SU-DHL-6 (cell line): ENCODE results near the gene C3orf70.

Source experiments
- H2AFZ ChIP-seq: fragments of 200-600 bp; sonication (generic); 2 replicates; pipeline ENCODE4 v1.6.1; 2014; ENCODE audit warnings: low read depth, mild to moderate bottlenecking, moderate library complexity, mixed read lengths, antibody characterized with exemption, low read length; ENCODE audit not compliant: severe bottlenecking
- H3F3A ChIP-seq: fragments of 200-600 bp; shearing (Covaris generic); 2 replicates; pipeline ENCODE4 v1.6.0; 2016; ENCODE audit warnings: antibody characterized with exemption, mild to moderate bottlenecking; ENCODE audit not compliant: insufficient read depth
- H3K27ac ChIP-seq: fragments of 200-600 bp; sonication (generic); 2 replicates; pipeline ENCODE4 v1.5.1; 2016; ENCODE audit warnings: low read depth, mild to moderate bottlenecking, low read length, moderate library complexity, mixed read lengths
- H3K27me3 ChIP-seq: fragments of 200-600 bp; sonication (generic), shearing (Covaris generic); 2 replicates; pipeline ENCODE4 v1.6.0; 2014; ENCODE audit warnings: mild to moderate bottlenecking, low read length
- H3K36me3 ChIP-seq: fragments of 200-600 bp; sonication (generic); 2 replicates; pipeline ENCODE4 v1.6.1; 2014; ENCODE audit warnings: mild to moderate bottlenecking, low read length, mixed read lengths
- H3K4me2 ChIP-seq: fragments of 300-600, 200-600 bp; shearing (Covaris generic), sonication (generic); 2 replicates; pipeline ENCODE4 v1.6.0; 2014; ENCODE audit warnings: low read length, low read depth, mild to moderate bottlenecking; ENCODE audit not compliant: poor library complexity, severe bottlenecking
- H3K4me3 ChIP-seq: fragments of 200-600 bp; sonication (generic); 2 replicates; pipeline ENCODE4 v1.5.1; 2014; ENCODE audit warnings: antibody characterized with exemption, low read length, mild to moderate bottlenecking, mixed read lengths; ENCODE audit not compliant: insufficient read depth, poor library complexity, severe bottlenecking
- H3K79me2 ChIP-seq: fragments of 200-600 bp; sonication (generic); 2 replicates; pipeline ENCODE4 v1.6.1; 2014; ENCODE audit warnings: mild to moderate bottlenecking, low read length, moderate library complexity; ENCODE audit not compliant: insufficient read depth
- H3K9ac ChIP-seq: fragments of 200-600 bp; sonication (generic); 2 replicates; pipeline ENCODE4 v1.7.0; 2014; ENCODE audit warnings: mild to moderate bottlenecking, low read length
- H3K9me2 ChIP-seq: fragments of 200-600 bp; sonication (generic); replicated peaks from 2 replicates; pipeline ENCODE4 v1.6.1; 2014; ENCODE audit warnings: low read length; ENCODE audit not compliant: insufficient read depth
- H3K9me3 ChIP-seq: fragments of 200-600 bp; sonication (generic); 2 replicates; pipeline ENCODE4 v1.6.1; 2014; ENCODE audit warnings: low read length, mixed read lengths; ENCODE audit not compliant: insufficient read depth
- H4K20me1 ChIP-seq: fragments of 200-600 bp; sonication (generic); 2 replicates; pipeline ENCODE4 v1.6.1; 2014; ENCODE audit warnings: low read depth, mild to moderate bottlenecking, antibody characterized with exemption, low read length, moderate library complexity, mixed read lengths
- EZH2phosphoT487 ChIP-seq: fragments of 200-600 bp; sonication (generic), shearing (Covaris generic); conservative IDR thresholded peaks from 2 replicates; pipeline ENCODE4 v1.6.1; 2018; ENCODE audit warnings: mild to moderate bottlenecking, antibody characterized with exemption, low read length, moderate library complexity, mixed read lengths
- TF ChIP-seq, protein P1 (sequence below): fragments of 200-600 bp; sonication (generic); IDR thresholded peaks from one replicate; pipeline ENCODE4 v1.5.1; 2017; ENCODE audit warnings: antibody characterized with exemption, mild to moderate bottlenecking, low read length, moderate library complexity; ENCODE audit not compliant: insufficient read depth, poor library complexity, severe bottlenecking

The C3orf70 gene

DNA sequence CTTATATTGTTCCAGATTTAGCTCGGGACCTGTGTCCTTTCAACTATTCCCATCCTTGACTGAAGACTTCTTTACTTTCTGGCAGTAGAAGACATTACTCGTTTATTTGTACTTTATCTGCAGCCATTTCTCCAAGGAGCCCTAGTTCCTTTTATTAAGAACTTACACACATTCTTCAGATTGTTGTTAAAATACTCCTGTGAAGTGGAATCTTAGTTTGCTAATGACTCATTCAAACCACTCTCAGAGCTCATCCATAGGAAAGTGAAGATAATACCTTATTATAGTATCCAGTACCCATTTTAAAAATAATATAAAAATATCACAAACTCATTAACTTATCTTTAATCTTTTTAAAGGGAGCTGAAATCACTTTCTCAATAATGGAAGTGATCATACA, 63.5 kb downstream of the C3orf70 start:
- no peaks in the 10 kb centered on the region for H3K9me3 ChIP-seq
- H4K20me1 ChIP-seq, result no peaks in the 10 kb centered on the region
- no peak overlapping the region for H3K4me2 ChIP-seq
- H3K27me3 ChIP-seq, result no peaks in the 10 kb centered on the region
- no peaks in the 10 kb centered on the region for H3K79me2 ChIP-seq
- H3K27ac ChIP-seq, result no peak overlapping the region
- no peak overlapping the region for H2AFZ ChIP-seq
- no peaks in the 10 kb centered on the region for H3K36me3 ChIP-seq
- no peaks in the 10 kb centered on the region for H3K9me2 ChIP-seq
- H3F3A ChIP-seq, result no peaks in the 10 kb centered on the region
- no peak overlapping the region for H3K9ac ChIP-seq
- no peak overlapping the region for H3K4me3 ChIP-seq
- no peak for TF ChIP-seq EZH2phosphoT487
- TF ChIP-seq, protein P1, sequence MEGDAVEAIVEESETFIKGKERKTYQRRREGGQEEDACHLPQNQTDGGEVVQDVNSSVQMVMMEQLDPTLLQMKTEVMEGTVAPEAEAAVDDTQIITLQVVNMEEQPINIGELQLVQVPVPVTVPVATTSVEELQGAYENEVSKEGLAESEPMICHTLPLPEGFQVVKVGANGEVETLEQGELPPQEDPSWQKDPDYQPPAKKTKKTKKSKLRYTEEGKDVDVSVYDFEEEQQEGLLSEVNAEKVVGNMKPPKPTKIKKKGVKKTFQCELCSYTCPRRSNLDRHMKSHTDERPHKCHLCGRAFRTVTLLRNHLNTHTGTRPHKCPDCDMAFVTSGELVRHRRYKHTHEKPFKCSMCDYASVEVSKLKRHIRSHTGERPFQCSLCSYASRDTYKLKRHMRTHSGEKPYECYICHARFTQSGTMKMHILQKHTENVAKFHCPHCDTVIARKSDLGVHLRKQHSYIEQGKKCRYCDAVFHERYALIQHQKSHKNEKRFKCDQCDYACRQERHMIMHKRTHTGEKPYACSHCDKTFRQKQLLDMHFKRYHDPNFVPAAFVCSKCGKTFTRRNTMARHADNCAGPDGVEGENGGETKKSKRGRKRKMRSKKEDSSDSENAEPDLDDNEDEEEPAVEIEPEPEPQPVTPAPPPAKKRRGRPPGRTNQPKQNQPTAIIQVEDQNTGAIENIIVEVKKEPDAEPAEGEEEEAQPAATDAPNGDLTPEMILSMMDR, result no peak

DNA sequence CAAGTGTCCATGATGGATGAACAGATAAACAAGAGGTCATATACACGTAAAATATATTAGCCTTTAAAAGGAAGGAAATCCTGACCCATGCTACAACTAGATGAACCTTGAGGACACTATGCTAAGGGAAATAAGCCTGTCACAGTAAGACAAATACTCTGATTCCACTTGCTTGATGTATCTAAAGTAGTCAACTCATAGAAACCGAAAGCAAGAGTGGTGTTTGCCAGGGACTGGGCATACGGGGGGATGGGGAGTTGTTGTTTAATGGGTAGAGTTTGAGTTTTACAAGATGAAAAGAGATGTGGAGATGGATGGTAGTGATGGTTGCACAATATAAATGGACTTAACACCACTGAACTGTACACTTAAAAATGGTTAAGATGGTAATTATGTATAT, 65.4 kb downstream of the C3orf70 start:
- Histone ChIP-seq H3K27me3 (no peaks in the 10 kb centered on the region), H3F3A (no peaks in the 10 kb centered on the region), H3K79me2 (no peaks in the 10 kb centered on the region), H3K9me3 (no peaks in the 10 kb centered on the region), H3K4me3 (no peak overlapping the region), H2AFZ (no peak overlapping the region), H3K36me3 (no peaks in the 10 kb centered on the region), H3K27ac (no peak overlapping the region), H3K4me2 (no peak overlapping the region), H3K9me2 (no peaks in the 10 kb centered on the region), H3K9ac (no peak overlapping the region), H4K20me1 (no peaks in the 10 kb centered on the region)
- TF ChIP-seq, protein P1, result no peak
- no peak for TF ChIP-seq EZH2phosphoT487

DNA sequence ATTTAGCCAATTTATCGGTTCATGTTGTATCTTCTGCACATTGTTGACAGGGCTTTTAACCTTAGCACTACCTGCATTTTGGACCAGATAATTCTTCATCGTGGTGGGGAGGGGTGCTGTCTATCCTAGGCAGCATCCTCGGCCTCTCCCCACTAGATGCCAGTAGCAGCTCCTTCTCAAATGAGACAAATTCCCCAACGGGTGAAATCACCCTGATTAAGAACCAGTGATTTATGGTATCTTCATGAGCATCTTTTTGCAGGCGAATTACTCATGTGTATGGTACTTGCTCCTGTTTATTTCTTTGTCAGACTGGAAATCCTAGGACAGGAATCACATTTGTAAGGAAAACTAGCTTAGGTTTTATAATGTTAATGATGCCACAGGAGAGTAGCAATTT, 68.0 kb downstream of the C3orf70 start:
- H3K36me3 ChIP-seq, result no peaks in the 10 kb centered on the region
- no peak overlapping the region for H3K4me3 ChIP-seq
- H3K79me2 ChIP-seq, result no peaks in the 10 kb centered on the region
- no peak for TF ChIP-seq EZH2phosphoT487
- TF ChIP-seq, protein P1, result no peak
- no peak overlapping the region for H3K4me2 ChIP-seq
- H4K20me1 ChIP-seq, result no peaks in the 10 kb centered on the region
- no peak overlapping the region for H3K9ac ChIP-seq
- H3K27ac ChIP-seq, result no peak overlapping the region
- H2AFZ ChIP-seq, result no peak overlapping the region
- no peaks in the 10 kb centered on the region for H3K27me3 ChIP-seq
- no peaks in the 10 kb centered on the region for H3F3A ChIP-seq
- H3K9me2 ChIP-seq, result no peaks in the 10 kb centered on the region
- H3K9me3 ChIP-seq, result no peaks in the 10 kb centered on the region

DNA sequence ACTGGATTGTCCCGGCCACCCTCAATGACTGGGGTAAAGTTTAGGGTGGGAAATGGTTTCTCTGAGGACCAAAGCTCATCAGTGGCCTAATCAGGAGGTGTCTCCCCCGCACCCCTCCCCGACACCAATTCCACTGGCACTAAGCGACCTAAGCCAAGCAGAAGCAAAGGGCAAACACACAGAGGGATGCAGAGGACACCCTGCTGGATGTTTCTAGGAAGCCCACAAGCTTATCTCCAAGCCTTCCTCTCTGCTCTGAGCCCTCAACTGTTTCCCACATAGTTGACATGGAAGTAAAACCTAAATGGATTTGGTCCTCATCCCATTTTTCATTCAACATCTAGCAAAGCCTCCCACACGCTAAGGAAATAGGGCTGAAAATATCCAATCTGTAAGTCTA, 68.5 kb downstream of the C3orf70 start:
- TF ChIP-seq EZH2phosphoT487, result no peak
- TF ChIP-seq, protein P1, result no peak
- no peak overlapping the region for H3K27ac ChIP-seq
- H3K79me2 ChIP-seq, result no peaks in the 10 kb centered on the region
- H2AFZ ChIP-seq, result no peak overlapping the region
- H3K36me3 ChIP-seq, result no peaks in the 10 kb centered on the region
- H3K4me3 ChIP-seq, result no peak overlapping the region
- H4K20me1 ChIP-seq, result no peaks in the 10 kb centered on the region
- no peak overlapping the region for H3K9ac ChIP-seq
- H3K9me3 ChIP-seq, result no peaks in the 10 kb centered on the region
- no peaks in the 10 kb centered on the region for H3F3A ChIP-seq
- no peak overlapping the region for H3K4me2 ChIP-seq
- no peaks in the 10 kb centered on the region for H3K9me2 ChIP-seq
- H3K27me3 ChIP-seq, result no peaks in the 10 kb centered on the region
